AG08395 (cell line): ENCODE measurements around the gene CEP72.
"Not testable (repeated sequence)": the region's sequence is repeated elsewhere in the genome, so short reads cannot be mapped to it uniquely, and the experiment has no call there.

Experiments used
- DNase-seq: peaks from one replicate; pipeline ENCODE4 v3.0.0; 2012; ENCODE audit warnings: mixed read lengths, low spot score

Gene CEP72

GRCh38 chr5:673161-673830 lies 61.2 kb downstream of the CEP72 start:
- no peak for DNase-seq

- DNase-seq, result no peak
Observed at GRCh38 chr5:673831-674629, 61.9 kb downstream of the CEP72 start.

- DNase-seq, result no peak
Observed at GRCh38 chr5:674630-675011, 62.5 kb downstream of the CEP72 start.

GRCh38 chr5:675111-675870 lies 63.2 kb downstream of the CEP72 start:
- DNase-seq, result no peak

- DNase-seq, result no peak
Observed at GRCh38 chr5:675871-676698, 63.9 kb downstream of the CEP72 start.

GRCh38 chr5:676699-677076 lies 64.5 kb downstream of the CEP72 start:
- no peak for DNase-seq

GRCh38 chr5:677131-678101 lies 65.3 kb downstream of the CEP72 start:
- DNase-seq, result no peak

- not testable (repeated sequence) for DNase-seq
Observed at GRCh38 chr5:678521-678920, 66.4 kb downstream of the CEP72 start.

GRCh38 chr5:679166-679895 lies 67.2 kb downstream of the CEP72 start:
- DNase-seq, result not testable (repeated sequence)

GRCh38 chr5:680118-680795 lies 68.1 kb downstream of the CEP72 start:
- not testable (repeated sequence) for DNase-seq

- not testable (repeated sequence) for DNase-seq
Observed at GRCh38 chr5:680836-681235, 68.7 kb downstream of the CEP72 start.

GRCh38 chr5:681317-682191 lies 69.4 kb downstream of the CEP72 start:
- not testable (repeated sequence) for DNase-seq

- DNase-seq, result not testable (repeated sequence)
Observed at GRCh38 chr5:682216-682615, 70.1 kb downstream of the CEP72 start.

GRCh38 chr5:682651-683358 lies 70.7 kb downstream of the CEP72 start:
- DNase-seq, result not testable (repeated sequence)

- DNase-seq, result no peak
Observed at GRCh38 chr5:683551-684481, 71.7 kb downstream of the CEP72 start.

- no peak for DNase-seq
Observed at GRCh38 chr5:684751-685216, 72.6 kb downstream of the CEP72 start.
